Peyer's patch (tissue), 4 donors: ENCODE measurements around the gene PRLH.

Experiments
- CTCF ChIP-seq, 6 experiments: fragments of 450-650 bp in 4 of 6; fragments of 200-600 bp in 2 of 6; sonication (generic) in 1 of 6; IDR thresholded peaks; one replicate each; pipeline ENCODE4 v1.5.1; 2017 to 2019; ENCODE audit warnings: antibody characterized with exemption in 6 of 6, mild to moderate bottlenecking in 3 of 6, moderate library complexity in 1 of 6
- POLR2A ChIP-seq, 2 donors: fragments of 450-650 bp; IDR thresholded peaks; one replicate each; pipeline ENCODE4 v1.5.1; 2017; ENCODE audit warnings: antibody characterized with exemption in 2 of 2, mild to moderate bottlenecking in 2 of 2, moderate library complexity in 2 of 2

GRCh38 chr2:237612527-237613357, 46.4 kb downstream of the PRLH start:
- TF ChIP-seq POLR2A (IDR thresholded peaks at IDR 0.05) (no peak), CTCF (IDR thresholded peaks at IDR 0.05) (no peak)
